IPS-18c (cell line): ENCODE data around the gene FAP.

Experiments
- H3K4me3 ChIP-seq: 2 replicates; pipeline ENCODE4 v1.7.0; 2013; ENCODE audit warnings: low read depth, mild to moderate bottlenecking, low read length, moderate library complexity; ENCODE audit not compliant: insufficient read depth
- H3K9me3 ChIP-seq: one replicate; pipeline ENCODE4 v1.6.1; 2013; ENCODE audit warnings: mild to moderate bottlenecking, low read length, moderate library complexity; ENCODE audit not compliant: control insufficient read depth, insufficient read depth

FAP gene, protein sequence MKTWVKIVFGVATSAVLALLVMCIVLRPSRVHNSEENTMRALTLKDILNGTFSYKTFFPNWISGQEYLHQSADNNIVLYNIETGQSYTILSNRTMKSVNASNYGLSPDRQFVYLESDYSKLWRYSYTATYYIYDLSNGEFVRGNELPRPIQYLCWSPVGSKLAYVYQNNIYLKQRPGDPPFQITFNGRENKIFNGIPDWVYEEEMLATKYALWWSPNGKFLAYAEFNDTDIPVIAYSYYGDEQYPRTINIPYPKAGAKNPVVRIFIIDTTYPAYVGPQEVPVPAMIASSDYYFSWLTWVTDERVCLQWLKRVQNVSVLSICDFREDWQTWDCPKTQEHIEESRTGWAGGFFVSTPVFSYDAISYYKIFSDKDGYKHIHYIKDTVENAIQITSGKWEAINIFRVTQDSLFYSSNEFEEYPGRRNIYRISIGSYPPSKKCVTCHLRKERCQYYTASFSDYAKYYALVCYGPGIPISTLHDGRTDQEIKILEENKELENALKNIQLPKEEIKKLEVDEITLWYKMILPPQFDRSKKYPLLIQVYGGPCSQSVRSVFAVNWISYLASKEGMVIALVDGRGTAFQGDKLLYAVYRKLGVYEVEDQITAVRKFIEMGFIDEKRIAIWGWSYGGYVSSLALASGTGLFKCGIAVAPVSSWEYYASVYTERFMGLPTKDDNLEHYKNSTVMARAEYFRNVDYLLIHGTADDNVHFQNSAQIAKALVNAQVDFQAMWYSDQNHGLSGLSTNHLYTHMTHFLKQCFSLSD

DNA sequence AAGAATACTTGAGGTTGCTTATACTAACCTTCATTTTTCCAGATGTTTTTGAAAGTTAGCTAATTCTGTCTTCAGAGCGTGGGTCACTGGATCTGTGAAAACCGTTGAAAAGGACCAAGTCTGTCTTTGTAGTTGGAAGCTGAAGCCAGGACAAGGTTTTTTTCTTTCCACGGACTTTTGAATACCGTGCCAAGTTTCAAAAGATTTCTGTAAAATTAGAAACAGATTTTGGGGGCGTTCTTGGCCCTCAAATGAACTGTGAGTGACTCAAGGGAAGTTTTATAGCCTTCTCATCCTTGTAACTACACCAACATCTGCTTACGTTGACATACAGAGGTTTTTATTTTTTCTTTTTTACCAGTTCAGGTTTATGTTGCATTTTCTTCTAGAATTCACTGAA, at the start of gene FAP:
TSS of gene FAP (minus strand) at position 152 of the 400 bp plus-strand sequence. CDS start at position 34, 118 bp downstream.
- Histone ChIP-seq H3K4me3 (no peak within 1 kb of the TSS), H3K9me3 (peaks cover 2% of the 10 kb centered on the region)

DNA sequence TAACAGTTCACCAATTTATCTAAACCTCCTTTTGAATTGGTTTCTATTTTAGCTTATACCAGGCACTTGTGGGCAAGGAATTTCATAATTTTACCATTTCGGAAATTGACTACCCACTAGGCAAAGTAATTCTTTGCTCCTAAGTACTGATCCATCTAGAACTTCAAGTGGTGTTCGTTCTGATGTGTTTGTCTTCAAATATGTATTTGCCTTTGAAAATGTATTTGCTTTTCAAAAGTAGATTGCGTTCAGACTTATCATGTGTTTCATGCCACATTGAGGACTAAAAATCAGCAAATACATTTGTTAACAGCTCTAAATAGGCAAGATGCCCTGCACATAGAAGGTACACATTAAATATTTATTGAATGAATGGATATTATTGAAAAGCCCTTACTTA, 48.5 kb upstream of the FAP start:
- H3K4me3 ChIP-seq: no peak overlapping the region
- H3K9me3 ChIP-seq: no peaks in the 10 kb centered on the region

DNA sequence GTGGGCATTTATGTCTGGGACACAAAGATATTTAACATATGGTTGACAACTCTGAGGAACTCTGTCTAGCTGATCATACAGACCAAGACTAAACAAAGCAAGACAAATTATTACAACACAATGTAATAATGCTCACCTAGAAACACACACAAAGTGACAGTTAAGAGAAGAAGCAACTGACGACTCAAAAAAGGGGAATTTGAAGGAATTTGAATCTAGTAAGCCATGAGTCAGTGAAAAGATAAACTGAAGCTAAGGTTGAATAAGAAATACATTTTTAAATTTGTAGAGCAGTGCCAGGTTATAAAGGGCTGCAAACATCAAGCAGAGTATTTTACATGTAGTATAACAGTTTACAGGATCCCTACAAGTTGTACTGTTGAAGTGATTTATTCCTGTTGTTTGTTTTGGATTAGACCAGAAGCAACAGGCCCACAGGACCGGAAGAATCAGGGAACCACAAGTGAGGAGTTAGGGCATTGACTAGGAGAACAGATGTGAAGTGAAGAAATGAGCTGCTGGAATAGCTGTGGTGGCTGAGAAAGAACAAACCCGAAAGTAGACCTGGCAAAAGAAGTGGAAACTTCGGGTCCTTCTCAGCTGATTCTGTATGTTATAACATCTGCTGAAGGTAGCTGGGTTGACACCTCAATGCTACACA, 39.6 kb upstream of the FAP start:
- Histone ChIP-seq H3K9me3 (no peaks in the 10 kb centered on the region), H3K4me3 (no peak overlapping the region)

DNA sequence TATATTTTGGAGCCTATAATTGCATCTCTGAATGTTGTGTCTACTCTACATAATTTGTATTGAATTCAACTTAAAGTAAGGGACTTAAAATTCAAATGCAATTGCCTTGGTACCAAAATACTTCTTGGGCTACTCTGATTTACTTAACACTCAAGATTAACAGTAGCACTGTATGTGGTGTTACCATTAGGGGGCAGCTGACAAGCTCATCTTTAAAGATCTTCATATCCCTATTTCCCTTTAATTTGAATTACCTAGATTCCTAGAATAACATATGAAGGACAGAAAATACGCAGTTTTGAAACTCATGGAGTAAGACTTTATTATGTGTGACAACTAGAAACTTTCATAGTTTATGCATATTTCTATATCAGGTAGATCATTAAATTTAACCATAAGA, 37.4 kb upstream of the FAP start:
- Histone ChIP-seq H3K4me3 (no peak overlapping the region), H3K9me3 (no peaks in the 10 kb centered on the region)

DNA sequence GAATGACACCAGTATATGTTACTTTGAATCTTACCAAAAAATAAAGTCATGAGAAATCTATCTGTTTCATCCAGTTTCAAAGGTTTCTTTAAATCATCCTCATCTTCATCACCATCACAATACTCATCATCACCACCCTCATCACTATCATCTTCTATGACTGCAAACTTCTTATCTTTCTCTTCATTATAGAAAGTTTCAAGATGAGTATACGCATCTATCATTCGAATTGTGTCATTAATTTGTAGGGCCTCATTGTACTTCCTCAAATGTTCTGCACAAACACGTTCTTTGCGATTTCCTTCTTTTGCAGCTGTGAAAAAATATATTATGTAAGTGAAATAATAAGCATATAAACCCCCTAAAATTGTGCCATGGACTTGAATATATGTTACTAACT, 34.1 kb upstream of the FAP start:
- H3K9me3 ChIP-seq: no peaks in the 10 kb centered on the region
- no peak overlapping the region for H3K4me3 ChIP-seq

DNA sequence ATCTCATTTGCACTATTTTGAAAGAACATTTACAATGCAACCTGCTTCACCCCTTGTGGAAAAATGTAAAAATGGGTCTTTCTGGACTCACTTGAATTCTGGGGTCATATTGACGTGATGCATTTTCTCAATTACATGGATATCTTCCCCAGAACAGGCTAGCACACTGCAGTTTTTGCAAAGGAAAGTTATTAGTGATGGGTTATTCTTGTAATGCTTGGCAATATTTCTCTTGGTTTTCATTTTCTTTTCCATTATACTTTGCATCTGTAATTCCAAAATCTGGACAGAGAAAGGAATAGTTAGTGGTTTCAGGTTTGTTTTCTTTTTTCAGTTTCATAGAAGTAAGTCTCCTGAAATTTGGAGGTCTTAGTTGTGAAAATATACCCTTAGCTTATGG, 24.8 kb upstream of the FAP start:
- Histone ChIP-seq H3K4me3 (no peak overlapping the region), H3K9me3 (no peaks in the 10 kb centered on the region)

DNA sequence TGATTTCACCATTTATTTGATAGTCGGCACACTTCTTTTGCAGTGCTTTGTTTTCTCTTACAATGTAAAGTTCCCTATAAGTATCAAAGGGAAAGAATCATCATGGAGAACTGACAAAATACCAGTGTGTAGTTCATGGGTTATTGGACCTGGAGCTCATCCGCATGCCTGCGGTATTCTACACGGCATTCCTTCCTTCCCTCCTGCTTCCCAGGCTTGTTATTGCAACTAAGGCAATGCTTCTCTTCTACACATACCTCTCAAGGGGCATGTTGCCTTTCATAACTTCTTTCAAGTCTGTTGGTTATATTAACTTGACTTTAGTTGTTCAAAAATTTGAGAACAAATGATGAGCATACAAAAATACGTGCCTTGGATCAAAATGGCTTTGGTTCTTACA, 24.3 kb upstream of the FAP start:
- Histone ChIP-seq H3K9me3 (no peaks in the 10 kb centered on the region), H3K4me3 (no peak overlapping the region)

DNA sequence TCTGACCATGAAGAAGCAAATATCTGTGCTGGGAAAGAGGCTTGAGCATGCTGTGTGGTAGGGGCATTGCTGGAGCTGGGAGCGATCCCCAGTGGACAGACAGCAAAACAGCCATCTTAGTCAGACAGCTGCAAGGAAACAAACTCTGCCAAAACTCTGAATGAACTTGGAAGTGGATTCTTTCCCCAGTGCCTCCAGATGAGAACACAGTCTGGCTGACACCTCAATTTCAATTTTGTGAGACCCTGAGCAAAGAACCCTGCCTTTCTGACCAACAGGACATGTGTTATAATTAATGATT, 23.2 kb upstream of the FAP start:
- Histone ChIP-seq H3K4me3 (no peak overlapping the region), H3K9me3 (no peaks in the 10 kb centered on the region)

DNA sequence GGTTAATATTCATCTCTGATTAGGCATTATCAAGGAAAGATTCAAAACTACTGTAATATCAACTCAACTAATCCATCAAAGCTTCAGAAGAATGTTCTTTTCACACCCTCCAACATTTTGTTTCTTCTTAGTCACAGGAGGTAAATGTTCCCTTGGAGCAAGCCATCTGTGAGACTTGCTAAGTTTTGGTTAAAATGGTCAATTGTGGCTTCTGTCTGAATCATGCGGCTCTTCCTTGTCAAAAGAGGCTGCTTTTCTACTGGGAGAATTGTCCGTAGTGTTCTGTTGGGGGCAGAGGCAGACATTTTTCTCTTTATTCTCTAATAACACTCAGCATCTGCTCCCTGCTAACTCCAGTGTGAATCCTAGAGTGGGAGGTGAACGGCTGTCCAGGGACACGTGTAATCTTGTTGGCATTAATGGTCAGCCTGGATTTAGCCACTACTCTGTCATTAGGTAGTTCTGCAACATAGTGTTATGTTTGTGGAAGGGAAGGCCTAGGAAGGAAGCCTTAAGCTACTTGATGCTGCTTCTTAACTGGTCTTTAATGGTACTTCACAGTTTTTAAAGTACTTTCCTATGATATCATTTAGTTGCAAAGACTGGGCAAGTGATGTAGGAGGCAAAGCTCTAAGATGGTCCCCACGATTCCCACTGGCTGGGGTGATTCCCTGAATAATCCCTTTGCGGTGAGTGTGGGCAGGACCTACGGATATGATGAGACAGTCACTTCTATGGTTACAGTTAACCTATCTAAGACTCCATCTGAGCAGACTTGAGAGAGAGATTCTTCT, 22.6 kb upstream of the FAP start:
- H3K9me3 ChIP-seq: no peaks in the 10 kb centered on the region

DNA sequence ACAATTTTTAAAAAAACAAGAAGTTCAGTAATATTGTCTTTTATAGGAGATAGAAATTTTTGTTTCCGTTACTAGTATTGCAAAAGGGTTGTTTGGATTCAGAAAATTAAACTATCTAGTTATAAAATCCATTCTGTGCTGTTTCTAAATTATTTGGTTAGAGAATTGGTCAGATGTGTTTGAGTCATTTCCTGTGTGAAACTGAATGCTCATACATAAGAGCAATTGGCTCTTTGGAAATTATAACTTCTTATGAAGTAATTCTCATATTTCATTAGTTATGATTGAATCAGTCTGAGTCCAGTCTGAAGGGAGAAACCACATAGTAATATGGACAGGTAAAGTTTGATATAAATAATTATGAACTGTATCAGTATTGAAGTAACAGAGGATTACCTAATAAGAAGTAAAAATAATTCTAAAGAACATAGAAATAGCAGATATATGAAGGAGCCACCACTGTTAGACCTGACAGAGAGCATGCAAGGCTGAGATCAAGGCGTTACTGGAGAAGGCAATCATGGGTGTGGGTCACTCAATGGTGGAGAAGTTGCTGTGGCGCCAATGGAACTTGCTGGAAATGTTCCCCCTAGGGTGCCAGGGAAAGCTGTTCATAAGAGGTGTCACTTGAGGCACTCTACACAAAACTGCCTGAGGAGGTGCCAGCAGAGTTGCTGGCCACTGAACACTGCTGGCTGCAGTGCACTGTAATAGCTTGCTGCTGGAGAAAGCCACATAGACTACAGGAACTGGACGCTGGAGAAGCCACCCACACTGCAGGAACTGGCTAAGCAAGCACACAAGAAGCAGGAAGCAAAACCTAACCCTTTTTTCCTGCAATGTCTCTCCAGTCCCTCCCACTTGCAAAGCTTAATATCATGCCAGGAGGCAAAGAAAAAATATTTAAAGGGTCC, 18.0 kb upstream of the FAP start:
- H3K9me3 ChIP-seq: no peaks in the 10 kb centered on the region
- H3K4me3 ChIP-seq: no peak overlapping the region

More for the DNA sequence above, 22.6 kb upstream of the FAP start:
- H3K4me3 ChIP-seq: no peak overlapping the region

DNA sequence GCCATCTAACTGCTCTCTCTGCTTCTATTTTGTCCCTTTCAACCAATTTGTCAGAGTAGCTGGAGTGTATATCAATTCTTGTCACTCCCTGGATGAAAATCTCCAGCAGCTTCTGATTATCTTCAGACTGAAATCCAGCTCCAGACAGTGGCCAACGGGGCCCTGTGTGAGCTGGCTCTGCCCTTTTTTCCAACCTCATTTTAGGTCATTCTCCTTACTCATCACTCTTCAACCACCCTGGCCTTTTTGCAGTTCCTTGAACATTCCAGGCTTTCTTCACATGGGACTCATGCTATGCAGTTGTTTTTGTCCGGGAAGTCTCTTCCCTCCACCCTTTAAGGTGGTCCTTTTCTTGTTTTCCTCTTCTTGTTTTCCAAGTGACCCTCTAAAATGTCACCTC, 15.4 kb upstream of the FAP start:
- H3K9me3 ChIP-seq: no peaks in the 10 kb centered on the region
- no peak overlapping the region for H3K4me3 ChIP-seq

DNA sequence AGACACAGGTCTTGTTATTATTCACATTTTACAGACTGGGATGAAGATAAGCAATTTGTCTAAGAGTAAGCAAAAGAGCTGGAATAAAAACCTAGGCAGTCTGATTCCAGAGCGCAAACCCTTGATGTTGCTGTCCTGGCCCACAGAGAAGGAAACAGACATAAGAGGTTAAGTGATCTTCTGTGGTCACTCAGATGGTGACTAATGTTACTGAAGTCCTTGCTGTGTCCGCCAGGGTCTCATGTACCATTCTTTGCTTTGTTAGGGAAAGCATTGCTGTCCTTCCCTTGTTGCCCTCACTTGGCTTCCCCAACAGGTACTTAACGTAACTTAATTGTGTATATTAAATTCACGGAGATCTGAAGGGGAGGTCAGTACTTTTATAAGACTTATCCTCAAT, 14.9 kb upstream of the FAP start:
- Histone ChIP-seq H3K4me3 (no peak overlapping the region), H3K9me3 (no peaks in the 10 kb centered on the region)

DNA sequence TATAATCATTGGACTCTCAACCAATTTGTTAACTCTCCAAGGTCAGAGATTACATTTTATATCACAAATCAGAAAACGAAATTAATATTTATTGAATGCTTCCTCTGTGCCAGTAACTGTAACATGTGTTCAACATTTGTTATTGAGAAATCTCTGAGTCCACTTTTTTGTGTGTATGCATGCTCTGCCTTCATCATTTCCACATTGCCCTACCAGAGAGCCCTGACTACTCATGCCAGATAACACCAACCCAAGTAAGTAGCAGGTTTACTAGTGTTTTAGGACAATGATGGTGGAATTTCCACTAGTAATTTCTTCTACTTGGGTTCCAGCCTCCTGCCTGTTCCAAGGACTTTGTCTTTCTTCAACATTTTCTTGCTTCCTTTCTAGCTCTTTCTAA, 14.2 kb upstream of the FAP start:
- H3K4me3 ChIP-seq: no peak overlapping the region
- H3K9me3 ChIP-seq: no peaks in the 10 kb centered on the region

DNA sequence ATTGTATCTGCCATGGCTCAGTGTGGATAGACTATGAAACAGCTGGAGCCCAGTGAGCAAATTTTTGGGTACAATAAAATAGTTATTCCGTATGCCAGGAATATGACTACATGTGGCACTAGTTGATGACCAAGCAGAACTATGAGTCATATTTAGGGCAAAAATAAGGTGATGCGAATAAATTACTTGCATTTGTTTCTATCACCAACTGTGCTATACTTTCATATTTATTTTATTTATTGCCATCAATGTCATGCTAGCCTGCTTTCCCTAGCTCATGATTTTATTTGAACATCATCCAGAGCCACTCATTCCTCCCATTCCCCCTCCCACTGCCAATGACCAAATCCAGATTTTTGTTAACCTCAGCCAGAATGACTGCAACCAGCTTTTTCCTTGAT, 13.3 kb upstream of the FAP start:
- H3K4me3 ChIP-seq: no peak overlapping the region
- no peaks in the 10 kb centered on the region for H3K9me3 ChIP-seq

DNA sequence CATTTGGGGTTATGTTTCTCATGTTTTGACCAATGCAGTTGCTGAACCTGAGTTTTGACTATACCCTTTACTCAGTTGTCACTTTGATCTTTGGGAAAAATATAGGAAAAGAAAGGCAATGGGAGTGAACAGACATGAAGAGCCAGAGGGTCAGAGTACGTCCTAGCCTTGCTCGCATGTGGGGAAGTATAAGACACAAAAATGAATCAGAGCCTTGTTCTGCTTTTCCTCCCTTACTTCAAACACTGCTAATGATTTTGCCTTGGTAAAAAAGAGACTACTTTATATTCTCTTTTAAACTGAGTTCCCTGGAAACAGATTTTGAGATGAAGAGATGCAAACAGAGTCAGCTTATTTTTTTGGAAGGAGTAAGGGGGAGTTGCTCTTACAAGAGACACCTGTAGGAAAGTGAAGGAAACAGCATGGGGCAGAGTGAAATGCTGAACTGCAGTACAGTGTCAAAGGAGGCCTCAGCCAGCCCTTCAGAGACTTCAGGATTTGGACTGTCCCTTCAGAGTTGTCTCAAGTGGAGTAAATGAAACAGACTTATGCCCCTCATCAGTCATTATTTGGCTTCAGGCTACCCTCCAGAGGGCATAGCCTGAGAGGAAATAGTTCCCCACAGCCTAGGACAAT, 11.1 kb upstream of the FAP start:
- no peaks in the 10 kb centered on the region for H3K9me3 ChIP-seq
- H3K4me3 ChIP-seq: no peak overlapping the region

DNA sequence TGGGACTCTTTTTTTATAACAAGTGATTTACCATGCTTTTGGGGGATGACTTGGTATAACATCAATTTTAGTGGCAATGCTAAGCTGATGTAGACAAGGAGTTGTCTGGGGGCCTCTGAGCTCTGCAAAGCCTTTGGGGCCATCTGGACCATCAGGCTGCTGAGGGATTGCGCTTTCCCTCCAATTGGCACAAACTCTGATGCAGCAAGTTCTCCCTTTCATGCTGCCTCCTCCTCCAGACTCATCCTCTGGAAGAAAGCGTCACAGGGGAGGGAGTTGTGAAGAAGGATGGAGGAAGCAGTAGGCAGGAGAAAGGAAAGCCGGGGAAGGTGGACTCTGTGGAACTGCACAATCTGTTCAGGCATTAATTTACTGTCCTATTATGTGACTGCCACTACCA, 10.2 kb upstream of the FAP start:
- Histone ChIP-seq H3K4me3 (no peak overlapping the region), H3K9me3 (no peaks in the 10 kb centered on the region)
